ENCODE measurements around the gene CDH4.

CDH4 gene

GRCh38 chr20:61638802-61639585 lies 386.9 kb downstream of the CDH4 start:
- DNase-seq (ENCODE audit: insufficient read length, low spot score) (no peak), FAIRE-seq (no peak)
- no peak for TF ChIP-seq POLR2A (IDR thresholded peaks at IDR 0.05; ENCODE audit: low read depth, low read length)

GRCh38 chr20:61640131-61640870 lies 388.2 kb downstream of the CDH4 start:
- TF ChIP-seq POLR2A (IDR thresholded peaks at IDR 0.05; ENCODE audit: low read depth, low read length): no peak
- FAIRE-seq (no peak), DNase-seq (ENCODE audit: insufficient read length, low spot score) (no peak)

- FAIRE-seq (no peak), DNase-seq (ENCODE audit: insufficient read length, low spot score) (no peak)
- no peak for TF ChIP-seq POLR2A (IDR thresholded peaks at IDR 0.05; ENCODE audit: low read depth, low read length)
Observed at GRCh38 chr20:61640871-61641245, 388.8 kb downstream of the CDH4 start.

- FAIRE-seq (no peak), DNase-seq (ENCODE audit: insufficient read length, low spot score) (no peak)
- no peak for TF ChIP-seq POLR2A (IDR thresholded peaks at IDR 0.05; ENCODE audit: low read depth, low read length)
Observed at GRCh38 chr20:61643656-61644377, 391.8 kb downstream of the CDH4 start.

- FAIRE-seq (no peak), DNase-seq (ENCODE audit: insufficient read length, low spot score) (no peak)
- no peak for TF ChIP-seq POLR2A (IDR thresholded peaks at IDR 0.05; ENCODE audit: low read depth, low read length)
Observed at GRCh38 chr20:61644378-61645076, 392.5 kb downstream of the CDH4 start.

GRCh38 chr20:61645732-61646131 lies 393.7 kb downstream of the CDH4 start:
- DNase-seq (ENCODE audit: insufficient read length, low spot score) (no peak), FAIRE-seq (no peak)
- no peak for TF ChIP-seq POLR2A (IDR thresholded peaks at IDR 0.05; ENCODE audit: low read depth, low read length)

- TF ChIP-seq POLR2A (IDR thresholded peaks at IDR 0.05; ENCODE audit: low read depth, low read length): no peak
Observed at GRCh38 chr20:61646453-61646852, 394.4 kb downstream of the CDH4 start.

GRCh38 chr20:61646986-61647385 lies 394.9 kb downstream of the CDH4 start:
- no peak for TF ChIP-seq POLR2A (IDR thresholded peaks at IDR 0.05; ENCODE audit: low read depth, low read length)
- no peak for DNase-seq (ENCODE audit: insufficient read length, low spot score)
- FAIRE-seq: no peak

More at GRCh38 chr20:61646453-61646852, 394.4 kb downstream of the CDH4 start:
- FAIRE-seq (no peak), DNase-seq (ENCODE audit: insufficient read length, low spot score) (no peak)

- TF ChIP-seq POLR2A (IDR thresholded peaks at IDR 0.05; ENCODE audit: low read depth, low read length): no peak
- no peak for FAIRE-seq
Observed at GRCh38 chr20:61647702-61648101, 395.6 kb downstream of the CDH4 start.

GRCh38 chr20:61649105-61649859 lies 397.2 kb downstream of the CDH4 start:
- FAIRE-seq: no peak
- DNase-seq (ENCODE audit: insufficient read length, low spot score): no peak
- TF ChIP-seq POLR2A (IDR thresholded peaks at IDR 0.05; ENCODE audit: low read depth, low read length): no peak

More at GRCh38 chr20:61647702-61648101, 395.6 kb downstream of the CDH4 start:
- DNase-seq (ENCODE audit: insufficient read length, low spot score): no peak

GRCh38 chr20:61649860-61650162 lies 397.8 kb downstream of the CDH4 start:
- DNase-seq (ENCODE audit: insufficient read length, low spot score): no peak
- TF ChIP-seq POLR2A (IDR thresholded peaks at IDR 0.05; ENCODE audit: low read depth, low read length): no peak
- FAIRE-seq: no peak

GRCh38 chr20:61650912-61651733 lies 399.1 kb downstream of the CDH4 start:
- no peak for TF ChIP-seq POLR2A (IDR thresholded peaks at IDR 0.05; ENCODE audit: low read depth, low read length)
- FAIRE-seq: no peak
- no peak for DNase-seq (ENCODE audit: insufficient read length, low spot score)

All from H54 (cell line).